BJ (cell line): ENCODE results near the gene PGLYRP4. TPM values are rescaled to one million over a fixed set of nuclear protein-coding genes. Genes with fewer than 3 reads are reported as not detected.

Source experiments
- CTCF ChIA-PET: fragments of 350-600 bp; formaldehyde crosslinking; extraction: SDS; loops from one replicate; lab custom pipeline; 2021; ENCODE audit warnings: antibody characterized with exemption, inconsistent platforms; lab: Yijun Ruan, JAX
- POLR2A ChIA-PET: fragments of 300-600 bp; sonication (Branson Sonifier 250); formaldehyde crosslinking; extraction: SDS; loops from one replicate; lab custom pipeline; 2021; ENCODE audit warnings: antibody characterized with exemption; lab: Charles Lee
- DNase-seq: peaks from one replicate; pipeline ENCODE4 v3.0.0-alpha.2; 2011; ENCODE audit warnings: low read depth
- H3K27me3 ChIP-seq: 2 replicates; pipeline ENCODE4 v1.6.0; 2011; ENCODE audit warnings: low read length; ENCODE audit not compliant: control insufficient read depth, insufficient read depth
- H3K36me3 ChIP-seq: 2 replicates; pipeline ENCODE4 v1.5.1; 2011; ENCODE audit warnings: low read length; ENCODE audit not compliant: control insufficient read depth, insufficient read depth
- H3K4me3 ChIP-seq: 2 replicates; pipeline ENCODE4 v1.5.1; 2011; ENCODE audit warnings: low read depth, mild to moderate bottlenecking, control low read depth, low read length
- polyA plus RNA-seq: library from polyadenylated mRNA; depleted of rRNA; stranded (reverse); fragments of >200 nt; gene quantifications from 2 replicates; pipeline ENCODE4 v1.2.3, GENCODE V29; 2011
- TF ChIP-seq, protein P1 (sequence below): IDR thresholded peaks from 2 replicates; pipeline ENCODE4 v1.5.1; 2011; ENCODE audit warnings: low read depth, mild to moderate bottlenecking, control low read depth, inconsistent platforms, low read length, moderate library complexity; ENCODE audit not compliant: insufficient read depth

PGLYRP4 gene
- polyA plus RNA-seq, 1 experiment = not detected

DNA sequence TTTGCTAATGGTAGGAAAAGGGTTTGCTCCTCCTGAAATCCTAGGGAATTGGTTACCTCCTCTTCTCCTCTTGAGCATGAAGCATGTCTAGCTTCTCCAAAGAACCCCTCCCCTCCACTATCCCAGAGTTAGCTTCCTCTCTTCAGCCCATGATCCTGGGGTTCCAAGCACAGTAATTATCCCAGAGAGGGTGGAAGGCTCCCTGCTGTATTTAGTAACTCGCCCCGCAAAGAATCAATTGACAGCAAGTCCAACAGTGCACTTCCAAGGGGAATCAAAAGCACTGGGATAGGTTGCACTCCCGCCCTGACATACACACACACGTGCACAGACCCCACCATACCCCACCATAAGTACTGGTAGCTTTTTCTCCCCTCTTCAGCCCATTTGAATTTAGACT lies 39.1 kb upstream of the PGLYRP4 start:
- Histone ChIP-seq H3K27me3 (no peaks in the 10 kb centered on the region), H3K4me3 (no peak overlapping the region), H3K36me3 (no peaks in the 10 kb centered on the region)
- no peak for DNase-seq
- ChIA-PET CTCF (no interaction called here), POLR2A (interaction anchor here (0.6 kb wide), 1 partner anchor 111 kb away, joined by 3 read pairs; no protein-coding TSS in a partner anchor)
- TF ChIP-seq, protein P1, sequence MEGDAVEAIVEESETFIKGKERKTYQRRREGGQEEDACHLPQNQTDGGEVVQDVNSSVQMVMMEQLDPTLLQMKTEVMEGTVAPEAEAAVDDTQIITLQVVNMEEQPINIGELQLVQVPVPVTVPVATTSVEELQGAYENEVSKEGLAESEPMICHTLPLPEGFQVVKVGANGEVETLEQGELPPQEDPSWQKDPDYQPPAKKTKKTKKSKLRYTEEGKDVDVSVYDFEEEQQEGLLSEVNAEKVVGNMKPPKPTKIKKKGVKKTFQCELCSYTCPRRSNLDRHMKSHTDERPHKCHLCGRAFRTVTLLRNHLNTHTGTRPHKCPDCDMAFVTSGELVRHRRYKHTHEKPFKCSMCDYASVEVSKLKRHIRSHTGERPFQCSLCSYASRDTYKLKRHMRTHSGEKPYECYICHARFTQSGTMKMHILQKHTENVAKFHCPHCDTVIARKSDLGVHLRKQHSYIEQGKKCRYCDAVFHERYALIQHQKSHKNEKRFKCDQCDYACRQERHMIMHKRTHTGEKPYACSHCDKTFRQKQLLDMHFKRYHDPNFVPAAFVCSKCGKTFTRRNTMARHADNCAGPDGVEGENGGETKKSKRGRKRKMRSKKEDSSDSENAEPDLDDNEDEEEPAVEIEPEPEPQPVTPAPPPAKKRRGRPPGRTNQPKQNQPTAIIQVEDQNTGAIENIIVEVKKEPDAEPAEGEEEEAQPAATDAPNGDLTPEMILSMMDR = no peak

DNA sequence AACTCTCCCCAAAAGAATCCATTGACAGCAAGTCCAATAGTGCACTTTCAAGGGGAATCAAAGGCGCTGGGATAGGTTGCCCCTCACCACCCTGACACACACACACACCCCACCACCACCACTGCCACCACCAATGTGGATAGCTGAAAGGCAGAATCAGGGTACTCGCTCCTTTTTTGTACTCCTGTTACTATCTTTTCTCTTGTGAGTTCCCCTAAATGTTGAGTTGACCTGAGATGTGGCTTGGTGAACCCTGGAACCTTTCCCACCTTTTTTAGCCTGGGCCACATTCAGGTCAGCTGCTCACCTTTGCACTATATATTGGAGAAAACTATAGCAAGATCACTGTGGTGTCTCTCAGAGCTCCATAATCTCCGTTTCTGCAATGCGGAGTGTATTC lies 38.4 kb upstream of the PGLYRP4 start:
- CTCF ChIA-PET = interaction anchor here (0.8 kb wide), 2 partner anchors 34 to 109 kb away, joined by 3 read pairs; no protein-coding TSS in a partner anchor
- TF ChIP-seq, protein P1 = no peak
- H3K36me3 ChIP-seq = no peaks in the 10 kb centered on the region
- H3K27me3 ChIP-seq = no peaks in the 10 kb centered on the region
- no peak overlapping the region for H3K4me3 ChIP-seq
- POLR2A ChIA-PET = no interaction called here
- no peak for DNase-seq

DNA sequence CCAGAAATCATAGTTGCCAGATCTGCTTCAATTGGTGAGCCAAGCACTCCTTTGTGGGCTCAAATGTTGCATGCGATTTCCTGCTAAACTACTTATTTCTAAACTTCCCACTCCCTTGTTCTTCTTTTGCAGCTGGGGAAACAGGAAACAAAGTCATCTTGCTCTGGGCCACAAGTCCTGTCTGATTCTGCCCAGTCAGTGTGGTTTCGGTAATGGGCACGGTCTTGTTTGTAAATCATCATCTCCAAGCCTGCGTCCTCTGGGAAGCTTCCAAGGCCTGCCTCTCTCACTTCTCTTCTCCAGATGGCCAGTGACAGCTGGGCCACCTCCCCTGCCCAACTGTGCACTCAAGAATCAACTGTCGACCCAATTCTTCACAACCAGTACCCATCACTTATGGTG lies 37.9 kb upstream of the PGLYRP4 start:
- Histone ChIP-seq H3K36me3 (no peaks in the 10 kb centered on the region), H3K4me3 (no peak overlapping the region), H3K27me3 (no peaks in the 10 kb centered on the region)
- DNase-seq = no peak
- POLR2A ChIA-PET = no interaction called here
- TF ChIP-seq, protein P1 = no peak
- CTCF ChIA-PET = interaction anchor here (0.8 kb wide), 2 partner anchors 34 to 110 kb away, joined by 3 read pairs; no protein-coding TSS in a partner anchor

DNA sequence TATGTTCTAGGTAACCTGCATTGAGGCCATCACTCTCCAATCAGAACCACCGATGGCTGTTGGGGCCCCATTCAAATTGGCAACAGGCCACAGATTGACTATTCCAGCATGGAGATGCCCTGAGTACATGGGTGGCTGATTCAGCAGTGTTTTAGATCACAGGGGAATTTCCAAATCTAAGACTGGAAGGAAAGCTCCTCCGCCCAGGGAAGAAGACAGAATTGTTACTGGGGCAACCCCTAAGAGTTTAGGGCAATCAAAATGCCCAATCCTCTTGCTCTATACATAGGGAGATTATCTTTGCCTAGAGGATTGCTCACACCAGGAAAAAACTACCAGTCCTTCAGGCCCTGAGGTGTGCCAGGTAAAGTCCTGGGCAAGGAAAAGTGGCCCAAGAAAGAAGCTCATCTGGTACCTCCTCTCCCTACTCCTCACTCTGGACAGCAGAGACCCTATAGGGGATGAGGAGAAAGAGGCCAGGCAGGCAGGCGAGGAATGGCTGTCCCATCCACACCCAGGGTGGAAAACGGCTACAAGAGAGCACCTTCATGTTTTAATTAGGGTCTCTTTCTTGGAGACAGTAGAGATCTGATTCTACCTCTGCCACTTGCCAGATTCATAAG lies 36.4 kb upstream of the PGLYRP4 start:
- ChIA-PET POLR2A (no interaction called here), CTCF (no interaction called here)
- DNase-seq = no peak

DNA sequence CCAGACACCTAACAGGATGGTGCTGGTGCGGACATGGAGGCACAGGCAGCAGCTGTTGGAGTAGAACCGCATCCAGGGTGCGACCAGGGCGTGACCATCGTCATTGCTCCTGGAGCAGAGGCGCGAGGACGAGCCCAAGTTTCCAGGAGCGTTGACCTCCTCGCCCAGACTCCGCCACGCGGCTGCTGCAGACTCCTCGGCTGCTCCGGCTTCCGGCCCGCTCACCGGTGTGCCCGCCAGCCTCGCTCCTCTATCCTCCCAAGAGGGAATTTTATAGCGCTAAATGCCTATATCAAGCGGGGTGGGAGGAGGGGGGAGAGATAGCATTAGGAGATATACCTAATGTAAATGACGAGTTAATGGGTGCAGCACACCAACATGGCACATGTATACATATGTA lies 32.1 kb upstream of the PGLYRP4 start:
- no peaks in the 10 kb centered on the region for H3K36me3 ChIP-seq
- CTCF ChIA-PET = no interaction called here
- TF ChIP-seq, protein P1 = no peak
- H3K4me3 ChIP-seq = no peak overlapping the region
- DNase-seq = no peak
- POLR2A ChIA-PET = no interaction called here
- no peaks in the 10 kb centered on the region for H3K27me3 ChIP-seq

More for the DNA sequence above, 36.4 kb upstream of the PGLYRP4 start:
- H3K27me3 ChIP-seq = no peaks in the 10 kb centered on the region
- no peaks in the 10 kb centered on the region for H3K36me3 ChIP-seq
- TF ChIP-seq, protein P1 = no peak
- no peak overlapping the region for H3K4me3 ChIP-seq
